ENCODE results near the gene SLCO4C1. TPM values are rescaled to one million over a fixed set of nuclear protein-coding genes. Genes with fewer than 3 reads are reported as not detected.

SLCO4C1 gene
- total RNA-seq, 2 donors from 2014 or later: 0.08 to 0.22 TPM

DNA sequence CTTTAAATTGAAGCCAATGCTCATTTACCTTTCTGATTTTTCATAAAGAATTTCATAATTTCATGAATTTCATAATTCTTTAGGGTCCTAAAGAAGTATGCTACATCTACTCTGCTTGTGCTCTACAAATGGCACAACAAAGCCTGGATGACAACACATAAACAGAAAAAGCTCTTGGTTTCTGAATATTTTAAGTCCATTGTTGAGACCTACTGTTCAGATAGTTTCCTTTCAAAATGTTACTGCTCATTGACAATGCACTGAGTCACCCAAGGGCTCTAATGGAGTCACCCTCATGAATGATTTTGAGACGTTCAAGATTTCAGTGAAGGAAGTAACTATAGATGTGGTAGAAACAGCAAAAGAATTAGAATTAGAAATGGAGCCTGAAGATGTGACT is 74.1 kb downstream of the SLCO4C1 start:
- Histone ChIP-seq H3K9me3 (peaks cover 0 to 21% of the 10 kb centered on the region in 2 donors), H3K27ac (no peak overlapping the region), H3K4me1 (no peaks in the 10 kb centered on the region), H3K4me3 (no peak overlapping the region), H3K36me3 (no peaks in the 10 kb centered on the region), H3K27me3 (no peaks in the 10 kb centered on the region)
- TF ChIP-seq, protein P1, sequence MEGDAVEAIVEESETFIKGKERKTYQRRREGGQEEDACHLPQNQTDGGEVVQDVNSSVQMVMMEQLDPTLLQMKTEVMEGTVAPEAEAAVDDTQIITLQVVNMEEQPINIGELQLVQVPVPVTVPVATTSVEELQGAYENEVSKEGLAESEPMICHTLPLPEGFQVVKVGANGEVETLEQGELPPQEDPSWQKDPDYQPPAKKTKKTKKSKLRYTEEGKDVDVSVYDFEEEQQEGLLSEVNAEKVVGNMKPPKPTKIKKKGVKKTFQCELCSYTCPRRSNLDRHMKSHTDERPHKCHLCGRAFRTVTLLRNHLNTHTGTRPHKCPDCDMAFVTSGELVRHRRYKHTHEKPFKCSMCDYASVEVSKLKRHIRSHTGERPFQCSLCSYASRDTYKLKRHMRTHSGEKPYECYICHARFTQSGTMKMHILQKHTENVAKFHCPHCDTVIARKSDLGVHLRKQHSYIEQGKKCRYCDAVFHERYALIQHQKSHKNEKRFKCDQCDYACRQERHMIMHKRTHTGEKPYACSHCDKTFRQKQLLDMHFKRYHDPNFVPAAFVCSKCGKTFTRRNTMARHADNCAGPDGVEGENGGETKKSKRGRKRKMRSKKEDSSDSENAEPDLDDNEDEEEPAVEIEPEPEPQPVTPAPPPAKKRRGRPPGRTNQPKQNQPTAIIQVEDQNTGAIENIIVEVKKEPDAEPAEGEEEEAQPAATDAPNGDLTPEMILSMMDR (IDR thresholded peaks at IDR 0.05): no peak
- no peak for DNase-seq (ENCODE audit: low spot score)

DNA sequence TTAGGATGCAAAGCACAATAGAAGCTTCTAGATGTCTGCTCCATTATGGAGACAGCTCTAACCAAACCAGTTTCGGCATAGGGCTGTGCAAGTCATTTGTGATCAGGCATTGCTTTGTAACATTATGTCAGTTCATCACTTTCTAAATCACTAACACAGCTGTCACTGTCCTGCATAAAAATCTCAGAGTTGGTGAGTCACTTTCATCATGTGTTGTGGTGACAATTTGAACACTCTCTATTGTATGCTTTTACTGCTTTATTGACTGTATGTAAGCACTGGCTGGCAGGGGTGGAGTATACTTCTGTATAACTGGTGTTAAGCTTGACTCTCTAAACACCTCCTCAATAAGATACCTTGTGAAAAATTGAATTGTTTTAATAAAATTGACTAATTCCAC is 77.9 kb downstream of the SLCO4C1 start:
- TF ChIP-seq, protein P1 (IDR thresholded peaks at IDR 0.05): no peak
- DNase-seq (ENCODE audit: low spot score): no peak
- no peaks in the 10 kb centered on the region for H3K27me3 ChIP-seq
- peaks cover 0 to 14% of the 10 kb centered on the region in 2 donors for H3K9me3 ChIP-seq
- H3K36me3 ChIP-seq: no peaks in the 10 kb centered on the region
- no peaks in the 10 kb centered on the region for H3K4me1 ChIP-seq
- no peak overlapping the region for H3K27ac ChIP-seq
- no peak overlapping the region for H3K4me3 ChIP-seq

DNA sequence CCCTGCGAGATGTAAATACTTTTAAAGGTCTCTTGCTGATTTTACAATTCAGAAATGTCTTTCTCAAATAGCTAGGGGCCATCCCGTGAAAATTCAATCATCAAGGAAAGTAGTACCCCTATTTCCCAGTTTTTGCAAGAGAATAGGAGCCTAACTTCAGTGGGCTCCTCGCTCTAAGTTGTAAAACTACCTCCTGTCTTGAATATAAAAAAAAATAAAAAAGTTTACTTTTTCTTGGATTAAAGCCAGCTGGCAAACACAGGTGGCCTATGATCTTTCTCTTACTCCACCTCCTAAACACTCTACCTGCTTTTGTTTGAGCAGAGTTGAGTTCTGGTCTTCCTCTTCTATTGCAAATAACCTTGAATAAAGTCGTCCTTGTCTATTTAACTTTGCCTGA is 79.4 kb downstream of the SLCO4C1 start:
- Histone ChIP-seq H3K36me3 (no peaks in the 10 kb centered on the region), H3K27ac (no peak overlapping the region), H3K4me1 (no peaks in the 10 kb centered on the region), H3K4me3 (no peak overlapping the region), H3K27me3 (no peaks in the 10 kb centered on the region), H3K9me3 (peaks cover 0 to 7% of the 10 kb centered on the region in 2 donors)
- TF ChIP-seq, protein P1 (IDR thresholded peaks at IDR 0.05): no peak
- DNase-seq (ENCODE audit: low spot score): no peak

- no peak for DNase-seq (ENCODE audit: low spot score)
These were observed 84.9 kb downstream of the SLCO4C1 start for GRCh38 chr5:102211165-102211564.

DNA sequence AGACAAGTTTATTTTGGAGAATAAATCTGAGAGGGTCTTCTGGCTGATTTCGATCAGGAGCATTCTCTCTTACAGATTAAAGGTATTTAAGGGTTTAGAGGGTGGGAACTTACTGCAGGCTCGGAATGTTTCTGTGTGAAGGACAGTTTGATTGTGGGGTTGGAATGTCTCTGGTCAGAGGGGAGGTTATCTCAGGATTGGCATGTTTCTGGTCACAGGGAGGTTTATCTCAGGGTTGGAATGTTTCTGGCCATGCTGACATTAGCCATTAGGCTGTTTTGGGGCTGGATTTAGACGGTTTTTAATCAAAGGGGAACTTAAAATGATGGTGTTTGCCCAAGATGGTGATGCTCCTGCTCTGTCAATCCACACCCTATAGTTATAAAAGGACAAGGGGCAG is 95.2 kb downstream of the SLCO4C1 start:
- TF ChIP-seq, protein P1 (IDR thresholded peaks at IDR 0.05): no peak
- no peak overlapping the region for H3K27ac ChIP-seq
- H3K4me3 ChIP-seq: no peak overlapping the region
- no peaks in the 10 kb centered on the region for H3K4me1 ChIP-seq
- H3K9me3 ChIP-seq: no peaks in the 10 kb centered on the region
- H3K36me3 ChIP-seq: no peaks in the 10 kb centered on the region
- no peaks in the 10 kb centered on the region for H3K27me3 ChIP-seq
- DNase-seq (ENCODE audit: low spot score): no peak

More at GRCh38 chr5:102211165-102211564, 84.9 kb downstream of the SLCO4C1 start:
- Histone ChIP-seq H3K9me3 (no peaks in the 10 kb centered on the region), H3K4me3 (no peak overlapping the region), H3K4me1 (no peaks in the 10 kb centered on the region), H3K27ac (no peak overlapping the region), H3K27me3 (no peaks in the 10 kb centered on the region), H3K36me3 (no peaks in the 10 kb centered on the region)
- TF ChIP-seq, protein P1 (IDR thresholded peaks at IDR 0.05): no peak

- no peak for DNase-seq (ENCODE audit: low spot score)
- Histone ChIP-seq H3K4me1 (no peaks in the 10 kb centered on the region), H3K9me3 (no peaks in the 10 kb centered on the region), H3K4me3 (no peak overlapping the region), H3K27me3 (no peaks in the 10 kb centered on the region), H3K27ac (no peak overlapping the region), H3K36me3 (no peaks in the 10 kb centered on the region)
- TF ChIP-seq, protein P1 (IDR thresholded peaks at IDR 0.05): no peak
These were observed 99.6 kb downstream of the SLCO4C1 start for GRCh38 chr5:102196481-102196880.
